WTC11 (cell line): ENCODE results near the gene CCNYL1. TPM values are rescaled to one million over a fixed set of nuclear protein-coding genes. Genes with fewer than 3 reads are reported as not detected.

Experiments used
- ATAC-seq: fragments of 200-7000 bp; cut with Tn5 transposase; 2 replicates; pipeline ENCODE4 v1.10.0; 2021; ENCODE audit warnings: mild to moderate bottlenecking, moderate library complexity
- CTCF ChIA-PET: fragments of 300-600 bp; sonication (Branson Sonifier 250); formaldehyde crosslinking; loops from one replicate; lab custom pipeline; 2021; ENCODE audit warnings: antibody characterized with exemption; lab: Charles Lee
- POLR2A ChIA-PET: fragments of 350-600 bp; sonication (Branson Sonifier 250); formaldehyde crosslinking; loops from one replicate; lab custom pipeline; 2021; ENCODE audit warnings: antibody characterized with exemption; lab: Charles Lee
- DNase-seq: peaks from one replicate; pipeline ENCODE4 v3.0.0; 2021; ENCODE audit warnings: low spot score
- H3K27ac Mint-ChIP-seq: 2 replicates; pipeline ENCODE4 v1.8.0; 2021; ENCODE audit warnings: mixed read lengths
- H3K27me3 Mint-ChIP-seq: 2 replicates; pipeline ENCODE4 v1.8.0; 2021; ENCODE audit warnings: low read depth, mild to moderate bottlenecking, moderate library complexity, mixed read lengths
- H3K36me3 Mint-ChIP-seq: 2 replicates; pipeline ENCODE4 v1.8.0; 2021; ENCODE audit warnings: mixed read lengths
- H3K4me1 Mint-ChIP-seq: 2 replicates; pipeline ENCODE4 v1.8.0; 2022; ENCODE audit warnings: mixed read lengths
- H3K4me3 Mint-ChIP-seq: 2 replicates; pipeline ENCODE4 v1.8.0; 2021; ENCODE audit warnings: mild to moderate bottlenecking, moderate library complexity, mixed read lengths
- H3K9me3 Mint-ChIP-seq: 2 replicates; pipeline ENCODE4 v1.8.0; 2021; ENCODE audit warnings: mixed read lengths
- CREM ChIP-seq: sonication (generic); formaldehyde crosslinking; IDR thresholded peaks from 2 replicates; pipeline ENCODE4 v1.8.1; 2022; ENCODE audit warnings: mild to moderate bottlenecking, missing genetic modification reagents, moderate library complexity
- ETV6 ChIP-seq: sonication (generic); formaldehyde crosslinking; IDR thresholded peaks from 2 replicates; pipeline ENCODE4 v1.8.1; 2022; ENCODE audit warnings: mild to moderate bottlenecking, missing genetic modification reagents
- FOXK1 ChIP-seq: sonication (generic); formaldehyde crosslinking; IDR thresholded peaks from 2 replicates; pipeline ENCODE4 v1.8.0; 2022; ENCODE audit warnings: mild to moderate bottlenecking, moderate library complexity, missing genetic modification reagents
- GABPB1 ChIP-seq: sonication (generic); formaldehyde crosslinking; IDR thresholded peaks from 2 replicates; pipeline ENCODE4 v1.8.1; 2023; ENCODE audit warnings: mild to moderate bottlenecking, missing genetic modification reagents
- GRHL2 ChIP-seq: fragments of 250-450 bp; sonication (Bioruptor Pico); IDR thresholded peaks from 2 replicates; pipeline ENCODE4 v1.8.0; 2022; ENCODE audit warnings: mild to moderate bottlenecking, moderate library complexity; ENCODE audit not compliant: insufficient replicate concordance, severe bottlenecking
- IRF2 ChIP-seq: sonication (generic); formaldehyde crosslinking; IDR thresholded peaks from 2 replicates; pipeline ENCODE4 v1.8.0; 2022; ENCODE audit warnings: low read depth, missing genetic modification reagents, borderline replicate concordance
- JAZF1 ChIP-seq: fragments of 250-450 bp; sonication (Bioruptor Pico); IDR thresholded peaks from 2 replicates; pipeline ENCODE4 v1.9.0; 2021; ENCODE audit warnings: moderate library complexity, mild to moderate bottlenecking, inconsistent platforms
- MXD4 ChIP-seq: fragments of 250-450 bp; sonication (Bioruptor Pico); IDR thresholded peaks from 2 replicates; pipeline ENCODE4 v1.8.0; 2021; ENCODE audit warnings: mild to moderate bottlenecking, moderate library complexity, borderline replicate concordance
- OVOL2 ChIP-seq: fragments of 250-450 bp; sonication (Bioruptor Pico); IDR thresholded peaks from 2 replicates; pipeline ENCODE4 v1.9.0; 2021; ENCODE audit warnings: mild to moderate bottlenecking, borderline replicate concordance
- ZNF121 ChIP-seq: sonication (generic); formaldehyde crosslinking; IDR thresholded peaks from 2 replicates; pipeline ENCODE4 v1.8.0; 2023; ENCODE audit warnings: missing genetic modification reagents
- ZNF317 ChIP-seq: sonication (generic); formaldehyde crosslinking; IDR thresholded peaks from 2 replicates; pipeline ENCODE4 v1.8.1; 2023; ENCODE audit warnings: low read depth, mild to moderate bottlenecking, moderate library complexity, missing genetic modification reagents, borderline replicate concordance
- ZNF396 ChIP-seq: fragments of 250-450 bp; sonication (Bioruptor Pico); IDR thresholded peaks from 2 replicates; pipeline ENCODE4 v1.8.0; 2021; ENCODE audit warnings: mild to moderate bottlenecking, moderate library complexity, borderline replicate concordance
- ZNF423 ChIP-seq: fragments of 250-450 bp; sonication (Bioruptor Pico); IDR thresholded peaks from 2 replicates; pipeline ENCODE4 v2.1.2; 2022; ENCODE audit warnings: mild to moderate bottlenecking, moderate library complexity
- total RNA-seq: library from RNA; stranded (reverse); gene quantifications from 3 replicates; pipeline ENCODE4 v1.2.3, GENCODE V29; 2021
- TF ChIP-seq, protein P1 (sequence below): sonication (generic); formaldehyde crosslinking; IDR thresholded peaks from 2 replicates; pipeline ENCODE4 v1.8.0; 2023; ENCODE audit warnings: mild to moderate bottlenecking, missing genetic modification reagents
- TF ChIP-seq, protein P2 (sequence below): sonication (generic); formaldehyde crosslinking; IDR thresholded peaks from 2 replicates; pipeline ENCODE4 v1.8.0; 2022; ENCODE audit warnings: mild to moderate bottlenecking, missing genetic modification reagents
- TF ChIP-seq, protein P3 (sequence below): fragments of 250-450 bp; sonication (Bioruptor Pico); IDR thresholded peaks from 2 replicates; pipeline ENCODE4 v1.9.0; 2021; ENCODE audit warnings: mild to moderate bottlenecking, borderline replicate concordance
- TF ChIP-seq, protein P4 (sequence below): sonication (generic); formaldehyde crosslinking; IDR thresholded peaks from 2 replicates; pipeline ENCODE4 v1.8.0; 2023; ENCODE audit warnings: missing genetic modification reagents, mild to moderate bottlenecking, borderline replicate concordance
- TF ChIP-seq, protein P5 (sequence below): sonication (generic); formaldehyde crosslinking; IDR thresholded peaks from 2 replicates; pipeline ENCODE4 v1.8.0; 2022; ENCODE audit warnings: mild to moderate bottlenecking, missing genetic modification reagents
- TF ChIP-seq, protein P6 (sequence below): fragments of 250-450 bp; sonication (Bioruptor Pico); conservative IDR thresholded peaks from 2 replicates; pipeline ENCODE4 v1.9.0; 2021; ENCODE audit warnings: mild to moderate bottlenecking

CCNYL1 gene
- total RNA-seq, 1 experiment from 2014 or later: 31.6 TPM

DNA sequence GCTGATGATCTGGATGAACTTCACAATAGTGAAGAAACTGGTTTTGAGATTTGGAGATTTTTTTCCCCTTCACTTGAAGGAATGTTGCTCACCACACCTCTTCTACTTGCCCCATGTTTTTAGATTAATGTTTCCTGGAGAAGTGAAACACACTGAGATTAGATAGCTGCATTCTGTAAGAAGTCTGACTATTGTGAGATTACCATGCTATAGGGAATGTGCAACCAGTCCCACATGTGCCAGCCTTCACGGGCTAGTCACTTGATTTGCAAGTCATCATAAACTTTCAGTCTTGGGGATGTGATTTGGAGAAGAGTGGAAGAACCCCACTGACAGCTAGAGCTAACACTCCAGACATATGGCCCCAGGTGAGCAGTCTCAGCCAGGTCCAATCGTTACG lies 7.4 kb upstream of the CCNYL1 start (continued):
- TF ChIP-seq, protein P1, sequence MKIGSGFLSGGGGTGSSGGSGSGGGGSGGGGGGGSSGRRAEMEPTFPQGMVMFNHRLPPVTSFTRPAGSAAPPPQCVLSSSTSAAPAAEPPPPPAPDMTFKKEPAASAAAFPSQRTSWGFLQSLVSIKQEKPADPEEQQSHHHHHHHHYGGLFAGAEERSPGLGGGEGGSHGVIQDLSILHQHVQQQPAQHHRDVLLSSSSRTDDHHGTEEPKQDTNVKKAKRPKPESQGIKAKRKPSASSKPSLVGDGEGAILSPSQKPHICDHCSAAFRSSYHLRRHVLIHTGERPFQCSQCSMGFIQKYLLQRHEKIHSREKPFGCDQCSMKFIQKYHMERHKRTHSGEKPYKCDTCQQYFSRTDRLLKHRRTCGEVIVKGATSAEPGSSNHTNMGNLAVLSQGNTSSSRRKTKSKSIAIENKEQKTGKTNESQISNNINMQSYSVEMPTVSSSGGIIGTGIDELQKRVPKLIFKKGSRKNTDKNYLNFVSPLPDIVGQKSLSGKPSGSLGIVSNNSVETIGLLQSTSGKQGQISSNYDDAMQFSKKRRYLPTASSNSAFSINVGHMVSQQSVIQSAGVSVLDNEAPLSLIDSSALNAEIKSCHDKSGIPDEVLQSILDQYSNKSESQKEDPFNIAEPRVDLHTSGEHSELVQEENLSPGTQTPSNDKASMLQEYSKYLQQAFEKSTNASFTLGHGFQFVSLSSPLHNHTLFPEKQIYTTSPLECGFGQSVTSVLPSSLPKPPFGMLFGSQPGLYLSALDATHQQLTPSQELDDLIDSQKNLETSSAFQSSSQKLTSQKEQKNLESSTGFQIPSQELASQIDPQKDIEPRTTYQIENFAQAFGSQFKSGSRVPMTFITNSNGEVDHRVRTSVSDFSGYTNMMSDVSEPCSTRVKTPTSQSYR: no peak
- TF ChIP-seq, protein P2, sequence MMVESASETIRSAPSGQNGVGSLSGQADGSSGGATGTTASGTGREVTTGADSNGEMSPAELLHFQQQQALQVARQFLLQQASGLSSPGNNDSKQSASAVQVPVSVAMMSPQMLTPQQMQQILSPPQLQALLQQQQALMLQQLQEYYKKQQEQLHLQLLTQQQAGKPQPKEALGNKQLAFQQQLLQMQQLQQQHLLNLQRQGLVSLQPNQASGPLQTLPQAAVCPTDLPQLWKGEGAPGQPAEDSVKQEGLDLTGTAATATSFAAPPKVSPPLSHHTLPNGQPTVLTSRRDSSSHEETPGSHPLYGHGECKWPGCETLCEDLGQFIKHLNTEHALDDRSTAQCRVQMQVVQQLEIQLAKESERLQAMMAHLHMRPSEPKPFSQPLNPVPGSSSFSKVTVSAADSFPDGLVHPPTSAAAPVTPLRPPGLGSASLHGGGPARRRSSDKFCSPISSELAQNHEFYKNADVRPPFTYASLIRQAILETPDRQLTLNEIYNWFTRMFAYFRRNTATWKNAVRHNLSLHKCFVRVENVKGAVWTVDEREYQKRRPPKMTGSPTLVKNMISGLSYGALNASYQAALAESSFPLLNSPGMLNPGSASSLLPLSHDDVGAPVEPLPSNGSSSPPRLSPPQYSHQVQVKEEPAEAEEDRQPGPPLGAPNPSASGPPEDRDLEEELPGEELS: no peak
- no peak for TF ChIP-seq ZNF423 (CRISPR knock-in tag)
- TF ChIP-seq ZNF396 (CRISPR knock-in tag): no peak
- TF ChIP-seq IRF2 (CRISPR knock-in tag): no peak
- TF ChIP-seq, protein P3, sequence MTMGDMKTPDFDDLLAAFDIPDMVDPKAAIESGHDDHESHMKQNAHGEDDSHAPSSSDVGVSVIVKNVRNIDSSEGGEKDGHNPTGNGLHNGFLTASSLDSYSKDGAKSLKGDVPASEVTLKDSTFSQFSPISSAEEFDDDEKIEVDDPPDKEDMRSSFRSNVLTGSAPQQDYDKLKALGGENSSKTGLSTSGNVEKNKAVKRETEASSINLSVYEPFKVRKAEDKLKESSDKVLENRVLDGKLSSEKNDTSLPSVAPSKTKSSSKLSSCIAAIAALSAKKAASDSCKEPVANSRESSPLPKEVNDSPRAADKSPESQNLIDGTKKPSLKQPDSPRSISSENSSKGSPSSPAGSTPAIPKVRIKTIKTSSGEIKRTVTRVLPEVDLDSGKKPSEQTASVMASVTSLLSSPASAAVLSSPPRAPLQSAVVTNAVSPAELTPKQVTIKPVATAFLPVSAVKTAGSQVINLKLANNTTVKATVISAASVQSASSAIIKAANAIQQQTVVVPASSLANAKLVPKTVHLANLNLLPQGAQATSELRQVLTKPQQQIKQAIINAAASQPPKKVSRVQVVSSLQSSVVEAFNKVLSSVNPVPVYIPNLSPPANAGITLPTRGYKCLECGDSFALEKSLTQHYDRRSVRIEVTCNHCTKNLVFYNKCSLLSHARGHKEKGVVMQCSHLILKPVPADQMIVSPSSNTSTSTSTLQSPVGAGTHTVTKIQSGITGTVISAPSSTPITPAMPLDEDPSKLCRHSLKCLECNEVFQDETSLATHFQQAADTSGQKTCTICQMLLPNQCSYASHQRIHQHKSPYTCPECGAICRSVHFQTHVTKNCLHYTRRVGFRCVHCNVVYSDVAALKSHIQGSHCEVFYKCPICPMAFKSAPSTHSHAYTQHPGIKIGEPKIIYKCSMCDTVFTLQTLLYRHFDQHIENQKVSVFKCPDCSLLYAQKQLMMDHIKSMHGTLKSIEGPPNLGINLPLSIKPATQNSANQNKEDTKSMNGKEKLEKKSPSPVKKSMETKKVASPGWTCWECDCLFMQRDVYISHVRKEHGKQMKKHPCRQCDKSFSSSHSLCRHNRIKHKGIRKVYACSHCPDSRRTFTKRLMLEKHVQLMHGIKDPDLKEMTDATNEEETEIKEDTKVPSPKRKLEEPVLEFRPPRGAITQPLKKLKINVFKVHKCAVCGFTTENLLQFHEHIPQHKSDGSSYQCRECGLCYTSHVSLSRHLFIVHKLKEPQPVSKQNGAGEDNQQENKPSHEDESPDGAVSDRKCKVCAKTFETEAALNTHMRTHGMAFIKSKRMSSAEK (CRISPR knock-in tag): no peak
- no peak for TF ChIP-seq ETV6 (CRISPR knock-in tag)
- TF ChIP-seq, protein P4, sequence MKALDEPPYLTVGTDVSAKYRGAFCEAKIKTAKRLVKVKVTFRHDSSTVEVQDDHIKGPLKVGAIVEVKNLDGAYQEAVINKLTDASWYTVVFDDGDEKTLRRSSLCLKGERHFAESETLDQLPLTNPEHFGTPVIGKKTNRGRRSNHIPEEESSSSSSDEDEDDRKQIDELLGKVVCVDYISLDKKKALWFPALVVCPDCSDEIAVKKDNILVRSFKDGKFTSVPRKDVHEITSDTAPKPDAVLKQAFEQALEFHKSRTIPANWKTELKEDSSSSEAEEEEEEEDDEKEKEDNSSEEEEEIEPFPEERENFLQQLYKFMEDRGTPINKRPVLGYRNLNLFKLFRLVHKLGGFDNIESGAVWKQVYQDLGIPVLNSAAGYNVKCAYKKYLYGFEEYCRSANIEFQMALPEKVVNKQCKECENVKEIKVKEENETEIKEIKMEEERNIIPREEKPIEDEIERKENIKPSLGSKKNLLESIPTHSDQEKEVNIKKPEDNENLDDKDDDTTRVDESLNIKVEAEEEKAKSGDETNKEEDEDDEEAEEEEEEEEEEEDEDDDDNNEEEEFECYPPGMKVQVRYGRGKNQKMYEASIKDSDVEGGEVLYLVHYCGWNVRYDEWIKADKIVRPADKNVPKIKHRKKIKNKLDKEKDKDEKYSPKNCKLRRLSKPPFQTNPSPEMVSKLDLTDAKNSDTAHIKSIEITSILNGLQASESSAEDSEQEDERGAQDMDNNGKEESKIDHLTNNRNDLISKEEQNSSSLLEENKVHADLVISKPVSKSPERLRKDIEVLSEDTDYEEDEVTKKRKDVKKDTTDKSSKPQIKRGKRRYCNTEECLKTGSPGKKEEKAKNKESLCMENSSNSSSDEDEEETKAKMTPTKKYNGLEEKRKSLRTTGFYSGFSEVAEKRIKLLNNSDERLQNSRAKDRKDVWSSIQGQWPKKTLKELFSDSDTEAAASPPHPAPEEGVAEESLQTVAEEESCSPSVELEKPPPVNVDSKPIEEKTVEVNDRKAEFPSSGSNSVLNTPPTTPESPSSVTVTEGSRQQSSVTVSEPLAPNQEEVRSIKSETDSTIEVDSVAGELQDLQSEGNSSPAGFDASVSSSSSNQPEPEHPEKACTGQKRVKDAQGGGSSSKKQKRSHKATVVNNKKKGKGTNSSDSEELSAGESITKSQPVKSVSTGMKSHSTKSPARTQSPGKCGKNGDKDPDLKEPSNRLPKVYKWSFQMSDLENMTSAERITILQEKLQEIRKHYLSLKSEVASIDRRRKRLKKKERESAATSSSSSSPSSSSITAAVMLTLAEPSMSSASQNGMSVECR (CRISPR knock-in tag): no peak
- TF ChIP-seq GRHL2: no peak
- no peak for TF ChIP-seq OVOL2 (CRISPR knock-in tag)

DNA sequence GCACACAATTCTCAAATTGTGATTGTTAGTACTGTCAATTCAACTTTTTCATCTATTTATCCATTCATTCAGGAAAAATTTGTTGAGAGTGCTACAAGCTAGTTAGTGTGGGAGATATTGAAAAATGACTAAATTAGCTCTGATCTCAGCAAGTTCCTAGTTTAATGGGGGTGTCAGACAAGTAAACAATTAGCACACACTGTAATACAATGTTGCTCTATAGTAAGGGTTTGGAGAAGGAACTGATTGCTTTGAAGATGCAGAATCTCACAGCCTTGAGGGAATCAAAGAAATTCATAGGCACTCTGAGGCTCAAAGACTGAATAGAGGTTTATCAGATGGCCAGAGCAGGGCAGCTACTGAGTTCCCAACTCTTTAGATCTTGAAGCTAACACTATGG lies 6.8 kb upstream of the CCNYL1 start:
- DNase-seq (no peak), ATAC-seq (no peak)
- peaks cover 9% of the 10 kb centered on the region for H3K4me1 Mint-ChIP-seq
- POLR2A ChIA-PET: interaction anchor here (0.6 kb wide), 4 partner anchors 11 to 904 kb away, joined by 3 to 5 read pairs (median 3); no protein-coding TSS in a partner anchor
- CTCF ChIA-PET: interaction anchor here (0.5 to 2.0 kb wide), 5 partner anchors 11 to 272 kb away, joined by 3 to 22 read pairs (median 3); no protein-coding TSS in a partner anchor
- no peaks in the 10 kb centered on the region for H3K27me3 Mint-ChIP-seq
- no peaks in the 10 kb centered on the region for H3K36me3 Mint-ChIP-seq
- H3K4me3 Mint-ChIP-seq: no peak overlapping the region
- no peaks in the 10 kb centered on the region for H3K9me3 Mint-ChIP-seq
- no peak overlapping the region for H3K27ac Mint-ChIP-seq
- TF ChIP-seq JAZF1 (CRISPR knock-in tag): no peak
- no peak for TF ChIP-seq FOXK1
- TF ChIP-seq, protein P5, sequence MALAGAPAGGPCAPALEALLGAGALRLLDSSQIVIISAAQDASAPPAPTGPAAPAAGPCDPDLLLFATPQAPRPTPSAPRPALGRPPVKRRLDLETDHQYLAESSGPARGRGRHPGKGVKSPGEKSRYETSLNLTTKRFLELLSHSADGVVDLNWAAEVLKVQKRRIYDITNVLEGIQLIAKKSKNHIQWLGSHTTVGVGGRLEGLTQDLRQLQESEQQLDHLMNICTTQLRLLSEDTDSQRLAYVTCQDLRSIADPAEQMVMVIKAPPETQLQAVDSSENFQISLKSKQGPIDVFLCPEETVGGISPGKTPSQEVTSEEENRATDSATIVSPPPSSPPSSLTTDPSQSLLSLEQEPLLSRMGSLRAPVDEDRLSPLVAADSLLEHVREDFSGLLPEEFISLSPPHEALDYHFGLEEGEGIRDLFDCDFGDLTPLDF (CRISPR knock-in tag): no peak
- TF ChIP-seq CREM: no peak
- TF ChIP-seq IRF2 (CRISPR knock-in tag): no peak
- TF ChIP-seq ZNF317: no peak
- TF ChIP-seq, protein P6, sequence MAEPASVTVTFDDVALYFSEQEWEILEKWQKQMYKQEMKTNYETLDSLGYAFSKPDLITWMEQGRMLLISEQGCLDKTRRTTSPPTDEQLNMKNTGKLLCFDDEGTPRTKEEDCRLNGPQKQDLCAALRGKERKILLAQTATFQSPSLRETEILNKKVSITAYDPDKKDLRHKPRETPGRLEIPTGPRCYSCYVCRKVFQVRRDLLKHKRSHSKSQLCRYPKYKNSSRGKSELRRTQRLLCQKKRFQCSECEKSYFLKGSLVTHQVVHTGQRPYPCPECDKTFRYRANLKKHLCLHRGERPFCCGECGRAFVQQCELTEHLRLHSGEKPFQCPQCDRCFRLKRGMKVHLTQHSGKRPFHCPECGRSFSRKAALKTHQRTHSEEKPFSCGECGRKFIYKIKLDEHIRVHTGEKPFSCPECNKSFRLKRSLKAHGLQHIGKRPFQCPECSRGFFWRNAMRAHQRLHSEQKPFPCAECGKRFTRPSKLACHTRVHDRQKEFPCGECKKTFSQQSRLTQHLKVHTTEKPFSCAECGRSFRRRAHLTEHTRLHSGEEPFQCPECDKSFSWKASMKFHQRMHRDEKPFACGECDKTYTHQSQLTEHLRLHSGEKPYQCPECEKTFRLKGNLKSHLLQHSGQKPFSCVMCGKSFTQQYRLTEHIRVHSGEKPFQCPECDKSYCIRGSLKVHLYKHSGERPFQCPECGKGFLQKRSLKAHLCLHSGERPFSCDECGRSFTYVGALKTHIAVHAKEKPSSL (CRISPR knock-in tag): no peak
- no peak for TF ChIP-seq GRHL2
- no peak for TF ChIP-seq GABPB1 (CRISPR knock-in tag)
- no peak for TF ChIP-seq ZNF121 (CRISPR knock-in tag)
- no peak for TF ChIP-seq MXD4 (CRISPR knock-in tag)
